Aorta (tissue), 5 donors: Measurements from ENCODE around the gene CDC34. TPM values are rescaled to one million over a fixed set of nuclear protein-coding genes. Genes with fewer than 3 reads are reported as not detected.

Experiments
- ATAC-seq: fragments of 200-7000 bp; cut with Tn5 transposase; one replicate; pipeline ENCODE4 v1.9.1; 2022; ENCODE audit warnings: moderate library complexity; ENCODE audit not compliant: low FRiP score
- DNase-seq, 2 donors: peaks; one replicate each; pipeline ENCODE4 v3.0.0-alpha.2; 2020
- H3K27ac ChIP-seq, 2 donors: one replicate each; pipeline ENCODE4 v1.5.1; 2013; ENCODE audit warnings: low read length in 2 of 2, mild to moderate bottlenecking in 2 of 2, moderate library complexity in 2 of 2, control low read depth in 1 of 2, inconsistent platforms in 1 of 2, low read depth in 1 of 2
- H3K27me3 ChIP-seq, 2 donors: one replicate each; pipeline ENCODE4 v1.6.1; 2013; ENCODE audit warnings: control low read depth in 1 of 2, low read length in 1 of 2, mild to moderate bottlenecking in 1 of 2, moderate library complexity in 1 of 2; ENCODE audit not compliant: insufficient read depth in 2 of 2, control insufficient read depth in 1 of 2
- H3K36me3 ChIP-seq, 2 donors: one replicate each; pipeline ENCODE4 v1.6.1; 2013; ENCODE audit warnings: control low read depth in 1 of 2, low read length in 1 of 2, mild to moderate bottlenecking in 1 of 2; ENCODE audit not compliant: insufficient read depth in 2 of 2, control insufficient read depth in 1 of 2
- H3K4me1 ChIP-seq, 2 donors: one replicate each; pipeline ENCODE4 v1.6.1; 2013; ENCODE audit warnings: low read length in 2 of 2, control low read depth in 1 of 2, mild to moderate bottlenecking in 1 of 2, moderate library complexity in 1 of 2; ENCODE audit not compliant: insufficient read depth in 2 of 2, control insufficient read depth in 1 of 2
- H3K4me3 ChIP-seq, 2 donors: one replicate each; pipeline ENCODE4 v1.5.1; 2013; ENCODE audit warnings: low read length in 2 of 2, control low read depth in 1 of 2, mild to moderate bottlenecking in 1 of 2
- H3K9me3 ChIP-seq: one replicate; pipeline ENCODE4 v1.6.1; 2013; ENCODE audit warnings: mild to moderate bottlenecking, low read length; ENCODE audit not compliant: control insufficient read depth
- WGBS, 2 donors: extraction: QIAGEN DNeasy Blood & Tissue Kit; methylation state at CpG; one replicate each; pipeline ENCODE4 v1.1.7; 2013; 5-methylcytosine and 5-hydroxymethylcytosine counted together
- intact Hi-C, 2 donors: fragments of 100-400 bp; cut with DNase I; formaldehyde crosslinking; loops; one replicate each; pipeline versions ENCODE4 v1.14.2 to v1.15.0; 2022
- polyA plus RNA-seq, 2 donors: library from polyadenylated mRNA; stranded (reverse); fragments of 200-250 nt; gene quantifications; one replicate each; pipeline ENCODE4 v1.2.3, GENCODE V29; 2013
- total RNA-seq, 2 donors: library from RNA; stranded (reverse); fragmentation: NEBNext Ultra II Directional; extraction: Animal tissue kit (Norgen Biotek cat#: 25700); gene quantifications; one replicate each; pipeline ENCODE4 v1.2.1, GENCODE V29; 2021
- donor health status: healthy with polysubstance abuse.
- donor health status: Bipolar disorder and iron deficiency.
- donor health status: DM: no; HTN: no; CAD: no.
- donor health status: DM: no; HTN: no; CAD: no.
- donor health status: DM: yes; HTN: yes; CAD: no.

CDC34 gene
- total and polyA plus RNA-seq, 4 donors: 27.5 to 79.1 (median 43.0) TPM

DNA sequence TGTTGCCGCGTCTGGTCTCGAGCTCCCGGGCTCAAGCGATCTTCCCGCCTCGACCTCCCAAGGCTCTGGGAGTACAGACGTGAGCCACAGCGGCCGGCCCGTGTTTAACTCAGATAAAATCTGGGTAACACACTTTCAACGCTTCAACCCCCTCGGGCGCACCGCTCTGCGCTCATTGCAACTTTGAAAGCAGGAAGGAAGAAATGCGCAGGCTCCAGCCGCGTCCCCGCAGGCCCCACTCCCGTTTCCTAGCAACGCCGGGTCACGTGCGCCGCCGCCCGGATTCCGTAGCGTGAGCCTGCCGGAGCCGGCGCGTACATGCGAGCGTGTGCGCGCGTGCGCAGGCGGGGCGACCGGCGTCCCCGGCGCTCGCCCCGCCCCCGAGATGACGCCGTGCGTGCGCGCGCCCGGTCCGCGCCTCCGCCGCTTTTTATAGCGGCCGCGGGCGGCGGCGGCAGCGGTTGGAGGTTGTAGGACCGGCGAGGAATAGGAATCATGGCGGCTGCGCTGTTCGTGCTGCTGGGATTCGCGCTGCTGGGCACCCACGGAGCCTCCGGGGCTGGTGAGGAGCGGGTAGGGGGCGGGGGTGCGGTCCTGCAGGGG lies 40.7 kb downstream of the CDC34 start, which contains the start of gene BSG:
Gene BSG, plus strand, starts transcription at position 457 of the 603 bp plus-strand sequence. Its CDS starts 39 bp downstream, at position 496.
- Histone ChIP-seq H3K27me3 (no peaks in the 10 kb centered on the region), H3K27ac (peak within 1 kb of the TSS in 1 of 2 donors; percentile 16), H3K4me1 (peaks cover 0 to 3% of the 10 kb centered on the region in 2 donors), H3K9me3 (no peaks in the 10 kb centered on the region), H3K36me3 (no peaks in the 10 kb centered on the region), H3K4me3 (peak within 1 kb of the TSS; percentile 91 to 95)
- peak; percentile 96 for ATAC-seq
- DNase-seq: peak; percentile 99
- intact Hi-C loops: no loop called here
- WGBS, 2 donors: 0% methylated on average over 69 to 79 of the region's 79 CpGs

DNA sequence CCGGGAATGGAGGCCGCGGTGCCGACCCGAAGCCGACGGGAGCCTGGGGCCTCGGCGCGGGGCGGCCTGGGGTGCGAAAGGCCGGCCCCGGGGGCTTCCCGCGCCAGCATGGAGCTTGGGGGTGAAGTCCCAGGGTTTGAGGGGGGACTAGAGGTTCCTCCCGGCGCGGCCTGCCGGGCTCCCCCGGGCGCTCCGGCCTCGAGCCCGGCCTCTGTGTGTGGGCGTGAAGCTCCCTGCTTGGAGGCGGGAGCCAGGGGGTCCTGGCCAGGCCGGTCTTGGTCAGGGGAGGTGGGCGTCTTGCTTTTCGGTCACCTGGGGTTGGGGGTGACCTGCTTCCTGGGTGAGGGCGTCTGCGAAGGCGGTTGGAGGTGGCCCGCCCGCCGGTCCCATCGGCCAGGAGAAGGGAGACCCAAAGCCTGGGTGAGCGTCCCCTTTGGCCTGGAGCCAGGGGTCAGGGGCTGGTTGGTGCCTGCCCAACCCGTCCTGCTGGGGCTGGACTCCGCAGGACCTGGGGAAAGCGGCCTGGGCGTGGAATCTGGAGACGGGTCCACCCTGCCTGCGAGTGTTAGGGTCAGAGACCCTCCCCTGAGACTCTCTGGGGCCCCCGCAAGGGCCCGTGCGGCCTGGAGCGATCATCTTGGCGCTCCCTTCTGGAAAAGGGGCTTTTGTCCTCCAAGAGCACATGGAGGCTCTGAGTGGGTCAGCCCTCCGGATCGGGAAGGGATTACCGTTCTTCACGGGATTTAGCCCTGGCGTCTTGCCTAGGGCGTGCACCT lies 41.4 kb downstream of the CDC34 start:
- peak; percentile 77 to 82 for DNase-seq
- H3K4me1 ChIP-seq: peaks cover 0 to 3% of the 10 kb centered on the region in 2 donors
- WGBS, 2 donors: 0% methylated on average over 42 to 55 of the region's 55 CpGs

DNA sequence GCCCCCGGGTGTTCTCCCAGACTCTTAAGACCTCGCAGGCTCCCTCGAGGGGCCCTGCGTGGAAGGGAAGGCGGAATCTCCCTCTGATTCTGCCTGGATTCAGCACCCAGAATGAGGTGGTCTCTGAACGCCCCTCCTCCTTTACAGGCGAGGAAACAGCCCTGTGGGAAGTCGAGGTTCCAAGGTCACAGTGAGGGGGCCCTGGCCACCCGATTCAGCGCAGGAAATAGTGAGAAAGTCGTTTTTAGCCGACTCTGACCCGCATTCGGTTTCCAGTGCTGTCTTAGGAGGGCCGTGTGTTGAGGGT lies 41.9 kb downstream of the CDC34 start:
- peak overlapping the region in 1 of 2 donors; percentile 91 for H3K4me3 ChIP-seq
- ATAC-seq (no peak), DNase-seq (no peak)
- H3K27ac ChIP-seq: no peak overlapping the region
- H3K9me3 ChIP-seq: no peaks in the 10 kb centered on the region
- intact Hi-C loops: no loop called here
- no peaks in the 10 kb centered on the region for H3K27me3 ChIP-seq
- WGBS, 2 donors: 8 to 9% methylated on average over 15 of the region's 15 CpGs
- H3K36me3 ChIP-seq: no peaks in the 10 kb centered on the region
- peaks cover 0 to 3% of the 10 kb centered on the region in 2 donors for H3K4me1 ChIP-seq

More for the DNA sequence above, 41.4 kb downstream of the CDC34 start:
- no peak overlapping the region for H3K27ac ChIP-seq
- peak overlapping the region; percentile 91 to 95 for H3K4me3 ChIP-seq
- peak; percentile 9 for ATAC-seq
- H3K36me3 ChIP-seq: no peaks in the 10 kb centered on the region
- no peaks in the 10 kb centered on the region for H3K27me3 ChIP-seq
- intact Hi-C loops: no loop called here
- no peaks in the 10 kb centered on the region for H3K9me3 ChIP-seq

DNA sequence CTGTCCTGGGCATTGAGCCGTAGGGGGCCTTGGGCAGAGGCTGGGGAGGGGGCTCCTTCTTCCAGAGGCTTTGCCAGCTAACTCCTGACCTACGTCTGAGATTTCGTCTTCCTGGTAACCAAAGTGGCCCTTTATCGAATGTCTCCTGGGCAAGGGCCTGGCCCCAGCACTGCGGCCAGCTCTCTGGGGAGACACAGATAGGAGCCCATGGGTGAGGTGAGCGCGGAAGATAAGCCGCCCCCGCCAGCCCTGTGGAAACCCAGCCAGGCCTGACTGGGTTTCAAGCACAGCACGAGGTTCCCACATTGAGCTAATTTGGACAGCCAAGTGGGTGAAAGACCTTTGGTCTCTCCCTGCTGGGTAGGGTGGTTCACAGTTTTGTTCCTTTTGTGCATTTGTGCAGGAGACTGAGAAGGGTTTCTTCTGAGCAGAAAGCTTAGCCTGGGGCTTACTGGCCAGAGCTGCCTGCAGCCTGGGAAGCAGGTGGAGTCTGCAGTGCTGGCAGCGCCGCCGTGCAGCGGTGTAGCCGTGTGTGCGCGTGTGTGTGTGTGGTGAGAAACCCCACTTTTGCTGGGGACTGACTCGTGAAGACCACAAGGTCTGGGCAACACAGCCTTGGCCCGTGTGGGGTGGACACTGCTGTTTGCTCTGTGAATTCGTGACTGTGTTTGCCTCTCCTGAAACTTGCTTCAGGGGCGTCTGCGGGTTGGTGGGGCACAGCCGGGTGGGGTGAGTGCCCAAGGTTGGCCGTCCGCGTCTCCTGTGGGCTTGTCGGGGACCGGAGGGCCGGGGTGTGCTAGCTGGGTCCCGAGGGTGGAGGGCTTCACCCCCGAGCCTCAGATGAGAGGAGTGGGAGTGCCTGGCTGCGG lies 43.3 kb downstream of the CDC34 start:
- 13 to 14% methylated on average over 32 of the region's 32 CpGs for WGBS, 2 donors
- no peaks in the 10 kb centered on the region for H3K27me3 ChIP-seq
- H3K4me1 ChIP-seq: peaks cover 0 to 3% of the 10 kb centered on the region in 2 donors
- ATAC-seq: no peak
- H3K9me3 ChIP-seq: no peaks in the 10 kb centered on the region
- intact Hi-C loops: no loop called here
- H3K4me3 ChIP-seq: no peak overlapping the region
- DNase-seq: peak in 1 of 2 donors; percentile 75
- no peak overlapping the region for H3K27ac ChIP-seq
- no peaks in the 10 kb centered on the region for H3K36me3 ChIP-seq

DNA sequence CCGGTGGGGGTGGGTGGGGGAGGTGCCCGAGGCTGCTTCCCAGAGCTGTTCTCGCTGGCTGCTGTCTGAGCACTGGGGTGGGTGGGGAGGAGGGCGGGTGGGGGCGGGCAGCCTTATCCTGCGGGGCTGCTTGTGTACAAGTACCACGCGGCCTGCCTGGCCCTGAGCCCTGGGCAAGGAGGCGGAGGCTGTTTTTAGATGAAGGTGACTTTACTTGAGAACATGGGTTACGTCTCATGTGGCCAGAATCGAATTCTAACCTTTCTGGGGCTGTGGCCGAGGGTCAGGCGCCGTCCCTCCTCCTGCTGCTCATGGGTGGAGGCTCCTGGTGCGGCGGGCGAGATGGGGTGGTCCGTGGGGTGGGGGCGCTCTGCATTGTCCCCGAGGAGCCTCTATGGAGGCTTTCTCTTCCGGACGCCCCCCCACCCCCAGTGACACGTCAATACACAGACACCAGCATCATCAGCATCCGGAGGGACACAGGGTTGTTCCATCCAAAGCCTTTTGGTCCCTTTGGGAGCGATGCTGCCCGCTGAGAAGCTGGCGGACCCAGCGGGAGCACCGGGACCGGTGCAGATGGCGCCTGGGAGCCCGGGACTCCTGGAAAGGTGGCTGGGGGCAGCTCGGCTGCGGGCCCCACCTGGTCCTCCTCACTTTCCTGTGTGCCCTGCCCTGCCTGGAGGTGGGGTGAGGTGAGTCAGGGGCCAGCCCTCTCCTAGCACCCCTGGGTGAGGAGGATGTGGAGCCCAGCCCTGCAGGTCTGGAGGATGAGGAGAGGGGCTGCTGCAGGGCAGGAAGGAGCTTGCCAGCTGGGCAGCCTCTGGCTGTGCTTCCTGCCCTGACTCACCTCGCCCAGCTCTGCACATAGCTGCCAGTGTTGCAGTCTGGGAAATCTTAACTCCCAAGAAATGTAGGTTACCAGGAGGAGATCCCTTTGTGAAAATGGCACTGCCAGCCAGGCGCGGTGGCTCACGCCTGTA lies 44.3 kb downstream of the CDC34 start:
- peaks cover 0 to 3% of the 10 kb centered on the region in 2 donors for H3K4me1 ChIP-seq
- intact Hi-C loops: no loop called here
- no peaks in the 10 kb centered on the region for H3K27me3 ChIP-seq
- 37 to 38% methylated on average over 38 of the region's 38 CpGs for WGBS, 2 donors
- no peak overlapping the region for H3K27ac ChIP-seq
- H3K36me3 ChIP-seq: no peaks in the 10 kb centered on the region
- DNase-seq: peak in 1 of 2 donors; percentile 75
- H3K9me3 ChIP-seq: no peaks in the 10 kb centered on the region
- no peak overlapping the region for H3K4me3 ChIP-seq
- no peak for ATAC-seq

DNA sequence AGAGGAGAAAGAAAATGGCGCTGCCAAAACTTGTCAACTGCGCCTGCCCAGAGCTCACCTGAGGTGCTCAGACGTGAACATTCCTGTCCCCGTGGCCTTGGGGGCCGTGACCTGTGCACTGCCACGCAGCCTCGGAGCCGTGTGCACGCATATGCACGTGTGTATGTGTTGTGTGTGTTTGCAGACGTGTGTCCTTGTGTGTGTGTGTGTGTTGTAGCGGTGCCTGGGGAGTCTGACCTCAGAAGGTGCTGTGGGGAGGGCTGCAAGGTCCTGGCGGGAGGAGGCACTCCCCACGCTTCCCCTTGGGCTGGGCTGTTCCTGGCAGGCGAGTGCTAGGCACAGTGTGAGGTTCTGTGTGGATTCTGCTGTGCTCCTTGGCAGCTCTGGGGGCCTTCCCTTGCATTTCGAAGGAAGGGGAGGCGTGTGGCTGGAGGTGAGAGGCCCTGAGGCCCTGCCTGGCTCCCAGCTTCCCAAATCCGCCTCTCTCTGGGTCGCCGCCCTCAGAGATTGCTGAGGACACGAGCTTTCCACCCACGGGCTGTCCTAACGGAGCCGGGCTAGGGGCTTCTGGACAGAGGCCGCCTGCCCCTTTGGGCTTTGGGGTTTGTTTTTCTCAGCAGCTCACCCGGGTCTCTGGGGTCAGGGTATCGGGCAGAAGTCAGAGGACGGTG lies 45.3 kb downstream of the CDC34 start:
- H3K4me1 ChIP-seq: peaks cover 0 to 3% of the 10 kb centered on the region in 2 donors
- no peak overlapping the region for H3K4me3 ChIP-seq
- H3K36me3 ChIP-seq: peaks cover 0 to 1% of the 10 kb centered on the region in 2 donors
- no peaks in the 10 kb centered on the region for H3K9me3 ChIP-seq
- 90% methylated on average over 27 to 28 of the region's 28 CpGs for WGBS, 2 donors
- ATAC-seq: no peak
- no peak overlapping the region for H3K27ac ChIP-seq
- no peaks in the 10 kb centered on the region for H3K27me3 ChIP-seq
- intact Hi-C loops: no loop called here
- no peak for DNase-seq

DNA sequence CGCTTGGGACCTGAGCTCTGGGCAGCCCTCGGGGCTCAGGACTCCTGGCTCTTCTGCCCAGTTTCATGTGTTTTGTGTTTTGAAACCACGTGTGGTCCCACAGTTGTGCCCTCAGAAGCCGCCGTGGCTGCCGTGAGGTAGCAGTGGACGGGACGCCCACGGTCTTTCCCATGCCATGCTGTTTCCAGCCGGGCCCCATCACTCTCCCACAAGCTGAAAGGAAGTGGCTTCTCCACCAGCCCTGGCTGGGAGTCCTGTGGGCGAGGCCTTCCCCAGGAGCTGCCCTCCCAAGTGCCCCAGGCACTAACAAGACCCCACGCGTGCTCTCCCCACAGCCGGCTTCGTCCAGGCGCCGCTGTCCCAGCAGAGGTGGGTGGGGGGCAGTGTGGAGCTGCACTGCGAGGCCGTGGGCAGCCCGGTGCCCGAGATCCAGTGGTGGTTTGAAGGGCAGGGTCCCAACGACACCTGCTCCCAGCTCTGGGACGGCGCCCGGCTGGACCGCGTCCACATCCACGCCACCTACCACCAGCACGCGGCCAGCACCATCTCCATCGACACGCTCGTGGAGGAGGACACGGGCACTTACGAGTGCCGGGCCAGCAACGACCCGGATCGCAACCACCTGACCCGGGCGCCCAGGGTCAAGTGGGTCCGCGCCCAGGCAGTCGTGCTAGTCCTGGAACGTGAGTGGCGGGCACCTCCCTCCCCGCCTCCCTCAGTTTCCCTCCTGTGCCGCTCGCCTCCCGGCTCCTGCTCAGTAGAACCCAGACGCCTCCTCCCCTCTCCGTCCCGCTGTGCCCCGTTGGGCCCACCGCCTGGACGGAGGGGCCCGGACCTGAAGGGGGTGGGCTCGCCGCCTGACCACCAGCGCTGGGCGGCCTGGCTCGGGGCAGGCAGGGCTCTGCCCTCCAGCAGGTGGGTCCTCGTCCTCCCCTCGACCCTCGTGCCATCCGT lies 46.2 kb downstream of the CDC34 start:
- Histone ChIP-seq H3K4me3 (no peak overlapping the region), H3K27me3 (no peaks in the 10 kb centered on the region), H3K9me3 (no peaks in the 10 kb centered on the region), H3K27ac (no peak overlapping the region), H3K36me3 (peaks cover 0 to 3% of the 10 kb centered on the region in 2 donors), H3K4me1 (peaks cover 0 to 3% of the 10 kb centered on the region in 2 donors)
- intact Hi-C loops: no loop called here
- 90 to 93% methylated on average over 51 to 66 of the region's 66 CpGs for WGBS, 2 donors
- ATAC-seq (no peak), DNase-seq (no peak)
